GM12878 (cell line): ENCODE data around the gene PPP2R5C. TPM values are rescaled to one million over a fixed set of nuclear protein-coding genes. Genes with fewer than 3 reads are reported as not detected.

Experiments used
- ATAC-seq: fragments of 200-7000 bp; cut with Tn5 transposase; 3 replicates; pipeline ENCODE4 v1.9.1; 2020; ENCODE audit warnings: mild to moderate bottlenecking, moderate library complexity
- BruUV-seq: library from RNA; stranded (reverse); fragments of 400-500 nt; replicated peaks from 2 replicates; lab custom pipeline; 2021; lab: Mats Ljungman, UMichigan
- CTCF ChIA-PET: fragments of 300-600 bp; sonication (Branson Sonifier 250); formaldehyde crosslinking; extraction: SDS; loops from one replicate; lab custom pipeline; 2021; ENCODE audit warnings: inconsistent platforms; lab: Yijun Ruan, JAX
- POLR2A ChIA-PET: fragments of 350-600 bp; formaldehyde crosslinking; extraction: SDS; loops from one replicate; lab custom pipeline; 2021; ENCODE audit warnings: inconsistent platforms; lab: Charles Lee
- RAD21 ChIA-PET: fragments of 300-600 bp; sonication (Branson Sonifier 250); formaldehyde crosslinking; loops from one replicate; lab custom pipeline; 2023; ENCODE audit warnings: antibody characterized with exemption; ENCODE audit not compliant: unreplicated experiment; lab: Charles Lee
- SMC1A ChIA-PET: fragments of 300-600 bp; sonication (Branson Sonifier 250); formaldehyde crosslinking; loops from one replicate; lab custom pipeline; 2023; ENCODE audit not compliant: unreplicated experiment, uncharacterized antibody; lab: Charles Lee
- DNase-seq: peaks from one replicate; pipeline ENCODE4 v3.0.0-alpha.2; 2011; ENCODE audit warnings: low read depth, low spot score
- FAIRE-seq: peaks from 3 replicates; lab custom pipeline; 2011; peaks lifted over from hg19 to GRCh38; lab: Jason Lieb, UNC
- H2AFZ ChIP-seq: 2 replicates; pipeline ENCODE4 v1.6.0; 2011; ENCODE audit warnings: low read depth, low read length, control low read depth; ENCODE audit not compliant: control insufficient read depth
- H3K27ac ChIP-seq: 2 replicates; pipeline ENCODE4 v1.5.1; 2011; ENCODE audit warnings: control low read depth; ENCODE audit not compliant: control insufficient read depth, insufficient read depth
- H3K27me3 ChIP-seq, 2 experiments: replicated peaks in 1 of 2; 2 replicates each; pipeline versions ENCODE4 v1.6.0 to v1.6.1; 2011; ENCODE audit warnings: low read length in 1 of 2; ENCODE audit not compliant: control insufficient read depth in 2 of 2, insufficient read depth in 2 of 2
- H3K36me3 ChIP-seq, 2 experiments: 2 replicates each; pipeline ENCODE4 v1.5.1; 2011; ENCODE audit warnings: low read length in 1 of 2; ENCODE audit not compliant: control insufficient read depth in 2 of 2, insufficient read depth in 2 of 2
- H3K4me1 ChIP-seq: 2 replicates; pipeline ENCODE4 v1.6.1; 2011; ENCODE audit warnings: mild to moderate bottlenecking, low read length, moderate library complexity, mixed read lengths; ENCODE audit not compliant: control insufficient read depth, insufficient read depth
- H3K4me2 ChIP-seq: 2 replicates; pipeline ENCODE4 v1.6.0; 2011; ENCODE audit warnings: control low read depth; ENCODE audit not compliant: control insufficient read depth, insufficient read depth
- H3K4me3 ChIP-seq: fragments of 200-600 bp; sonication (generic); 2 replicates; pipeline ENCODE4 v1.5.1; 2016
- H3K79me2 ChIP-seq: 2 replicates; pipeline ENCODE4 v1.6.0; 2011; ENCODE audit warnings: low read length; ENCODE audit not compliant: control insufficient read depth, insufficient read depth
- H3K9ac ChIP-seq: 2 replicates; pipeline ENCODE4 v1.8.0; 2011; ENCODE audit warnings: low read length, control low read depth, mixed read lengths; ENCODE audit not compliant: control insufficient read depth, insufficient read depth
- H3K9me3 ChIP-seq: replicated peaks from 3 replicates; pipeline ENCODE4 v1.5.1; 2011; ENCODE audit warnings: mild to moderate bottlenecking, low read length; ENCODE audit not compliant: control insufficient read depth, insufficient read depth
- H4K20me1 ChIP-seq: 2 replicates; pipeline ENCODE4 v1.6.0; 2011; ENCODE audit not compliant: control insufficient read depth, insufficient read depth
- BHLHE40 ChIP-seq, 2 experiments: fragments of 450-650 bp in 1 of 2; IDR thresholded peaks; 2 replicates each; pipeline ENCODE4 v1.6.1; 2011 to 2017; ENCODE audit warnings: low read depth in 2 of 2, borderline replicate concordance in 1 of 2, improper control_type of control experiment in 1 of 2, low read length in 1 of 2, mild to moderate bottlenecking in 1 of 2
- CBX5 ChIP-seq: sonication (generic); IDR thresholded peaks from 2 replicates; pipeline ENCODE4 v1.6.1; 2016; ENCODE audit warnings: low read depth, moderate library complexity, mild to moderate bottlenecking, inconsistent platforms
- E2F4 ChIP-seq: IDR thresholded peaks from 2 replicates; pipeline ENCODE4 v1.6.1; 2012; ENCODE audit warnings: low read depth, low read length, improper control_type of control experiment
- E2F8 ChIP-seq: fragments of 450-650 bp; IDR thresholded peaks from 2 replicates; pipeline ENCODE4 v1.6.1; 2018; ENCODE audit warnings: mild to moderate bottlenecking, low read depth, moderate library complexity; ENCODE audit not compliant: partially characterized antibody
- EGR1 ChIP-seq, 2 experiments: IDR thresholded peaks; 1 replicate in 1 of 2; 2 replicates in 1 of 2; pipeline ENCODE4 v1.6.1; 2011 to 2012; ENCODE audit warnings: low read depth in 2 of 2, low read length in 2 of 2, borderline replicate concordance in 1 of 2, mild to moderate bottlenecking in 1 of 2, moderate library complexity in 1 of 2
- HDAC6 ChIP-seq: fragments of 200-600 bp; sonication (generic); IDR thresholded peaks from one replicate; pipeline ENCODE4 v1.8.0; 2017; ENCODE audit warnings: antibody characterized with exemption; ENCODE audit not compliant: unreplicated experiment
- LARP7 ChIP-seq: fragments of 450-650 bp; IDR thresholded peaks from 2 replicates; pipeline ENCODE4 v1.6.1; 2017; ENCODE audit warnings: mild to moderate bottlenecking
- NKRF ChIP-seq: fragments of 450-650 bp; conservative IDR thresholded peaks from 2 replicates; pipeline ENCODE4 v1.6.1; 2017; ENCODE audit warnings: mild to moderate bottlenecking, moderate library complexity
- NR2F1 ChIP-seq: fragments of 450-650 bp; conservative IDR thresholded peaks from 2 replicates; pipeline ENCODE4 v1.6.1; 2017; ENCODE audit warnings: mild to moderate bottlenecking
- SMARCA5 ChIP-seq: fragments of 450-650 bp; IDR thresholded peaks from 2 replicates; pipeline ENCODE4 v1.6.1; 2017; ENCODE audit warnings: mild to moderate bottlenecking
- WGBS: methylation state at CpG from one replicate; pipeline ENCODE4 v1.1.6; 2016; ENCODE audit warnings: low lambda C conversion rate; ENCODE audit not compliant: insufficient replicate concordance, insufficient coverage; ENCODE audit errors: missing lambda C conversion rate; 5-methylcytosine and 5-hydroxymethylcytosine counted together
- in situ Hi-C: fragments of 300-500 bp; cut with MboI; formaldehyde crosslinking; loops from 9 replicates; pipeline ENCODE4 v1.14.3; 2018; ENCODE audit warnings: mixed read lengths
- intact Hi-C: fragments of 100-400 bp; cut with micrococcal nuclease; formaldehyde crosslinking; loops from one replicate; pipeline ENCODE4 v1.14.2; 2022; ENCODE audit not compliant: unreplicated experiment
- polyA plus RNA-seq, 11 experiments: library from polyadenylated mRNA; depleted of rRNA in 4 of 11; unstranded in 6 of 11; stranded (reverse) in 5 of 11; fragments of >200 nt; fragmentation: Nextera tagmentation in 4 of 11; fragmentation: Illumina TruSeq in 1 of 11; extraction: Ambion mirVana in 4 of 11; extraction: Trizol in 1 of 11; gene quantifications; 1 replicate in 1 of 11; 2 replicates in 10 of 11; pipeline versions ENCODE4 v1.2.1 to v1.2.3, GENCODE V29; 2011 to 2016; ENCODE audit warnings: inconsistent platforms in 2 of 11, missing spikeins in 2 of 11, low read depth in 1 of 11
- total RNA-seq, 4 experiments: library from RNA; depleted of rRNA in 3 of 4; stranded (reverse); fragments of >200 nt in 3 of 4; fragmentation: Illumina TruSeq in 1 of 4; extraction: Trizol in 1 of 4; gene quantifications; 2 replicates each; pipeline versions ENCODE4 v1.2.1 to v1.2.3, GENCODE V29; 2013 to 2021
- TF ChIP-seq, protein P1 (sequence below): fragments of 450-650 bp; IDR thresholded peaks from 2 replicates; pipeline ENCODE4 v1.6.1; 2017; ENCODE audit warnings: mild to moderate bottlenecking, moderate library complexity

The PPP2R5C gene
- total and polyA plus RNA-seq, 10 of the 15 experiments (the other 5 are each of a cell fraction or from before 2014, with no cell fraction given) = 106 to 199 (median 144) TPM

DNA sequence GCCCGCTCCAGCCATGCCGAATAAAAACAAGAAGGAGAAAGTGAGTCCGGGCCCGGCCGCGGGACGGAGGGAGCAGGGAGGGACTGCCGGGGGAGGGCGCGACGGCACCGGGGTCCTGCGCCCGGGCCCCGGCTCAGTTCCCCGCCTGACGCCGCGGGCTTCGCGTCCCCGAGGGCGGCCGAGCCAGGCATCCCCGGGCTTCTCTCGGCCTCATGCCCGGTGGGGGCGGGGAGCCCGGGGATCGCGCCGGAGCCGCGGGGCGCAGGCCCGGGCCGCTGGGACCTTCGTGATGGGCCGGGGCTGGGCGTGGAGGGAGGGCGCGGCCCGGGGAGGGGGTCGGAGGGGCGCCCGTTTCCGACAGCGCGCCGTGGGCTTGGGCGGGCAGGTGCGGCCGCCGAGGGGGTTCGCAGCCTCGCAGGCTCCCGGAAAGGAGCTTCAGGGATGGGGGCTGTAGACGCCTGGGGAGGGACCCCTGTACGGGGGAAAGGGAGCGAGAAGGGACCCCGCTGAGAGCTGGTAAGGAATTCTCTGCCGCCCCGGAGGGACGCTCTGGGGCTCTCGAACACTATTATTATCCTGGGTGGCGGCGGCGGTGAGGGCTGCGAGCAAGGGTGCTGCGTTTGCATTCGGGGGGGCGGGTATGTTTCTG lies 496 bp downstream of the PPP2R5C start:
- intact Hi-C loops = loop anchor here (2.0 to 5.0 kb wide), 2 partner anchors 187 to 325 kb away; partner anchors contain the start of gene HSP90AA1
- FAIRE-seq = no peak
- Histone ChIP-seq H3K9me3 (no peaks in the 10 kb centered on the region), H3K4me1 (no peaks in the 10 kb centered on the region), H3K27ac (no peak overlapping the region), H4K20me1 (no peaks in the 10 kb centered on the region), H3K27me3 (no peaks in the 10 kb centered on the region; a peak in 2 of 4 replicates), H3K36me3 (no peaks in the 10 kb centered on the region), H3K4me3 (peak overlapping the region; percentile 83), H3K79me2 (no peaks in the 10 kb centered on the region), H3K4me2 (peak overlapping the region; percentile 86), H3K9ac (peak overlapping the region; percentile 67; the same call in 1 of the 2 replicates), H2AFZ (peak overlapping the region; percentile 68)
- WGBS = 6% methylated on average over 24 of the region's 72 CpGs
- no peak for DNase-seq
- BruUV-seq = no TSS peak
- ChIA-PET POLR2A (interaction anchor here (0.7 to 1.7 kb wide), 4 partner anchors 47 to 1533 kb away, joined by 3 to 6 read pairs (median 4); no protein-coding TSS in a partner anchor), SMC1A (interaction anchor here (1.0 to 1.1 kb wide), 3 partner anchors 9 to 62 kb away, joined by 3 to 4 read pairs (median 4); no protein-coding TSS in a partner anchor), RAD21 (interaction anchor here (1.0 to 1.7 kb wide), 4 partner anchors 9 to 55 kb away, joined by 6 to 17 read pairs (median 8); no protein-coding TSS in a partner anchor), CTCF (interaction anchor here (0.8 to 1.9 kb wide), 3 partner anchors 9 to 27 kb away, joined by 4 to 5 read pairs (median 5); no protein-coding TSS in a partner anchor)
- in situ Hi-C loops = loop anchor here (25.0 kb wide), 1 partner anchor 550 kb away; the partner anchor contains the start of genes MOK and ZNF839
- ATAC-seq = no peak; the same call in 2 of the 3 replicates
- TF ChIP-seq NR2F1 = 0 out of 2 replicates have a peak, but pooled peaks have one; percentile 24
- no peak for TF ChIP-seq CBX5
- no peak for TF ChIP-seq EGR1 (IDR thresholded peaks at IDR 0.05; ENCODE audit: borderline replicate concordance in 1 of 2, low read depth in 2 of 2, low read length in 2 of 2)
- TF ChIP-seq E2F8 = no peak
- TF ChIP-seq, protein P1, sequence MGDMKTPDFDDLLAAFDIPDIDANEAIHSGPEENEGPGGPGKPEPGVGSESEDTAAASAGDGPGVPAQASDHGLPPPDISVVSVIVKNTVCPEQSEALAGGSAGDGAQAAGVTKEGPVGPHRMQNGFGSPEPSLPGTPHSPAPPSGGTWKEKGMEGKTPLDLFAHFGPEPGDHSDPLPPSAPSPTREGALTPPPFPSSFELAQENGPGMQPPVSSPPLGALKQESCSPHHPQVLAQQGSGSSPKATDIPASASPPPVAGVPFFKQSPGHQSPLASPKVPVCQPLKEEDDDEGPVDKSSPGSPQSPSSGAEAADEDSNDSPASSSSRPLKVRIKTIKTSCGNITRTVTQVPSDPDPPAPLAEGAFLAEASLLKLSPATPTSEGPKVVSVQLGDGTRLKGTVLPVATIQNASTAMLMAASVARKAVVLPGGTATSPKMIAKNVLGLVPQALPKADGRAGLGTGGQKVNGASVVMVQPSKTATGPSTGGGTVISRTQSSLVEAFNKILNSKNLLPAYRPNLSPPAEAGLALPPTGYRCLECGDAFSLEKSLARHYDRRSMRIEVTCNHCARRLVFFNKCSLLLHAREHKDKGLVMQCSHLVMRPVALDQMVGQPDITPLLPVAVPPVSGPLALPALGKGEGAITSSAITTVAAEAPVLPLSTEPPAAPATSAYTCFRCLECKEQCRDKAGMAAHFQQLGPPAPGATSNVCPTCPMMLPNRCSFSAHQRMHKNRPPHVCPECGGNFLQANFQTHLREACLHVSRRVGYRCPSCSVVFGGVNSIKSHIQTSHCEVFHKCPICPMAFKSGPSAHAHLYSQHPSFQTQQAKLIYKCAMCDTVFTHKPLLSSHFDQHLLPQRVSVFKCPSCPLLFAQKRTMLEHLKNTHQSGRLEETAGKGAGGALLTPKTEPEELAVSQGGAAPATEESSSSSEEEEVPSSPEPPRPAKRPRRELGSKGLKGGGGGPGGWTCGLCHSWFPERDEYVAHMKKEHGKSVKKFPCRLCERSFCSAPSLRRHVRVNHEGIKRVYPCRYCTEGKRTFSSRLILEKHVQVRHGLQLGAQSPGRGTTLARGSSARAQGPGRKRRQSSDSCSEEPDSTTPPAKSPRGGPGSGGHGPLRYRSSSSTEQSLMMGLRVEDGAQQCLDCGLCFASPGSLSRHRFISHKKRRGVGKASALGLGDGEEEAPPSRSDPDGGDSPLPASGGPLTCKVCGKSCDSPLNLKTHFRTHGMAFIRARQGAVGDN = 0 out of 2 replicates have a peak, but pooled peaks have one; percentile 34
- no peak for TF ChIP-seq E2F4
- TF ChIP-seq HDAC6 = no peak
- peak; percentile 59; the same call in 1 of the 2 replicates for TF ChIP-seq NKRF
- peak; percentile 75; the same call in 1 of the 2 replicates for TF ChIP-seq SMARCA5
- TF ChIP-seq BHLHE40 (IDR thresholded peaks at IDR 0.05; ENCODE audit: borderline replicate concordance in 1 of 2, low read depth in 2 of 2, low read length in 1 of 2) = peak in 1 of 2 experiments; percentile 24; a peak in 1 of 4 replicates
- peak; percentile 65 for TF ChIP-seq LARP7
